DND-41 (cell line): ENCODE data around the gene EFCC1.

Experiments used
- ATAC-seq: fragments of 200-7000 bp; cut with Tn5 transposase; 3 replicates; pipeline ENCODE4 v1.9.1; 2021; ENCODE audit warnings: low read depth; ENCODE audit not compliant: insufficient read depth
- DNase-seq: peaks from one replicate; pipeline ENCODE4 v3.0.0-alpha.2; 2020
- H2AFZ ChIP-seq: 2 replicates; pipeline ENCODE4 v1.6.0; 2012; ENCODE audit warnings: low read depth, low read length
- H3K27ac ChIP-seq: 2 replicates; pipeline ENCODE4 v1.5.1; 2012; ENCODE audit warnings: low read length, inconsistent platforms
- H3K27me3 ChIP-seq: fragments of 200-600 bp; sonication (generic); 2 replicates; pipeline ENCODE4 v1.6.0; 2012; ENCODE audit warnings: low read length, mild to moderate bottlenecking, inconsistent platforms; ENCODE audit not compliant: insufficient read depth, poor library complexity
- H3K36me3 ChIP-seq: 2 replicates; pipeline ENCODE4 v1.5.1; 2012; ENCODE audit warnings: low read length, inconsistent platforms; ENCODE audit not compliant: insufficient read depth
- H3K4me1 ChIP-seq: 2 replicates; pipeline ENCODE4 v1.5.1; 2012; ENCODE audit warnings: mild to moderate bottlenecking, low read length; ENCODE audit not compliant: insufficient read depth
- H3K4me2 ChIP-seq: 2 replicates; pipeline ENCODE4 v1.6.0; 2012; ENCODE audit warnings: mild to moderate bottlenecking, moderate library complexity, low read length, inconsistent platforms; ENCODE audit not compliant: insufficient read depth
- H3K4me3 ChIP-seq, 2 experiments: fragments of 200-600 bp in 1 of 2; shearing (Covaris generic) in 1 of 2; 2 replicates each; pipeline ENCODE4 v1.5.1; 2012 to 2016; ENCODE audit warnings: inconsistent platforms in 2 of 2, low read length in 2 of 2, mild to moderate bottlenecking in 2 of 2, low read depth in 1 of 2, moderate library complexity in 1 of 2
- H3K79me2 ChIP-seq: 2 replicates; pipeline ENCODE4 v1.6.0; 2012; ENCODE audit warnings: low read length, inconsistent platforms; ENCODE audit not compliant: insufficient read depth
- H3K9ac ChIP-seq: 2 replicates; pipeline ENCODE4 v1.6.0; 2012; ENCODE audit warnings: low read depth, mild to moderate bottlenecking, inconsistent platforms, low read length, moderate library complexity
- H3K9me3 ChIP-seq: 2 replicates; pipeline ENCODE4 v1.5.1; 2012; ENCODE audit warnings: low read length, moderate library complexity, mild to moderate bottlenecking, inconsistent platforms; ENCODE audit not compliant: insufficient read depth, severe bottlenecking
- H4K20me1 ChIP-seq: 2 replicates; pipeline ENCODE4 v1.6.0; 2012; ENCODE audit warnings: low read length; ENCODE audit not compliant: insufficient read depth
- EZH2 ChIP-seq: IDR thresholded peaks from 3 replicates; pipeline ENCODE4 v1.6.1; 2012; ENCODE audit warnings: borderline replicate concordance, low read depth, mild to moderate bottlenecking, moderate library complexity, low read length, inconsistent platforms; ENCODE audit not compliant: severe bottlenecking
- TF ChIP-seq, protein P1 (sequence below): IDR thresholded peaks from 2 replicates; pipeline ENCODE4 v1.5.1; 2012; ENCODE audit warnings: borderline replicate concordance, low read length, moderate library complexity, mild to moderate bottlenecking; ENCODE audit not compliant: poor library complexity, severe bottlenecking; ENCODE audit errors: extremely low read depth

Gene EFCC1

DNA sequence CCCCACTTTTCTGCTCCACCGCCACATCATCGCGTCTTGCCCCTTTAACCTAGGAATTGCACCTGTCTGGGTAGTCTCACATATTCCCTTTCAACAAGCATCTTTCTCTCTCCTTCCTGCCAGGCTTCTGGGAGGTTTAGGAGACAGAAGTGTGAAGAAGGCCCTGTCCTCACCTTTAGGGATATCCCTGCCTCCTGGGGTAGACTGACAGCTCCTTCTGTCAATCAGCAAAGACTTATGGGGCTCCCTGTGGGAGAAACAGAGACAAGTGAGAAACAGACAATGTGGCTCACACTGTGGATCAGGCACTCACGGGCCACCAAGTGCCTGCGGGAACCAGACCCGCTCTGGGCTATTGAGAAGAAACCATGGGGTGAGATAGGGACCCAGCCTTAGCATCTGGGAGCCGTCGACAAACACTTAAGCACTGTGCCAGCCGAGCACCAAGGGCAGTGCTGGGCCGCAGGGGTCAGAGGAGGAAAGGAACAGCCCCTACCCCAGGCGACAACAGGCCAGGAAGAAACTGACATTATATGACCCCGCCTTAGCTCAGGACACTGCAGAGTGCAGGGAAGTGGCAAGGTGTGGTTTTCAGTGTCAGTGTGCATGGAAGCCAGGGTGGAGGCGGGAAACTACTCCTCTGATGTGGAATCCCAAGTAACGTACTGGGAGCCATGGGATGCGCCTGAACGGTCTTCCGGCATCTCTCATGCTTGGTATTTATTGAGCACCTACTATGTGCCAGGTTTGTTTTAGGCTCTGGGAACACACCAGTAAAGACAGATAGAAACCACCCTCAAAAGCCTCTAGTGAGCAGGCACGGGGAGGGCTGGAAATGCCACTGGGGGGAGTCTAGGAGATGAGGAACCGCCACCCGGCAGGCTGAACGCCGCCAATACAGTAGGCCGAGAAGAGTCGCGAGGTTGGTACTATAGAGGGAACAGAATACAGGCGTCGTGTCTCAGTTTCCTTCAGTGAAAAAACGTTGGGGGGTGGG is 1.8 kb downstream of the EFCC1 start:
- Histone ChIP-seq H2AFZ (no peak overlapping the region), H3K9ac (no peak overlapping the region), H3K9me3 (no peaks in the 10 kb centered on the region), H3K36me3 (no peaks in the 10 kb centered on the region), H4K20me1 (no peaks in the 10 kb centered on the region), H3K4me1 (peaks cover 36% of the 10 kb centered on the region), H3K4me3 (no peak overlapping the region), H3K27ac (no peak overlapping the region), H3K4me2 (no peak overlapping the region), H3K27me3 (no peaks in the 10 kb centered on the region), H3K79me2 (no peaks in the 10 kb centered on the region)
- DNase-seq (no peak), ATAC-seq (no peak)
- TF ChIP-seq, protein P1, sequence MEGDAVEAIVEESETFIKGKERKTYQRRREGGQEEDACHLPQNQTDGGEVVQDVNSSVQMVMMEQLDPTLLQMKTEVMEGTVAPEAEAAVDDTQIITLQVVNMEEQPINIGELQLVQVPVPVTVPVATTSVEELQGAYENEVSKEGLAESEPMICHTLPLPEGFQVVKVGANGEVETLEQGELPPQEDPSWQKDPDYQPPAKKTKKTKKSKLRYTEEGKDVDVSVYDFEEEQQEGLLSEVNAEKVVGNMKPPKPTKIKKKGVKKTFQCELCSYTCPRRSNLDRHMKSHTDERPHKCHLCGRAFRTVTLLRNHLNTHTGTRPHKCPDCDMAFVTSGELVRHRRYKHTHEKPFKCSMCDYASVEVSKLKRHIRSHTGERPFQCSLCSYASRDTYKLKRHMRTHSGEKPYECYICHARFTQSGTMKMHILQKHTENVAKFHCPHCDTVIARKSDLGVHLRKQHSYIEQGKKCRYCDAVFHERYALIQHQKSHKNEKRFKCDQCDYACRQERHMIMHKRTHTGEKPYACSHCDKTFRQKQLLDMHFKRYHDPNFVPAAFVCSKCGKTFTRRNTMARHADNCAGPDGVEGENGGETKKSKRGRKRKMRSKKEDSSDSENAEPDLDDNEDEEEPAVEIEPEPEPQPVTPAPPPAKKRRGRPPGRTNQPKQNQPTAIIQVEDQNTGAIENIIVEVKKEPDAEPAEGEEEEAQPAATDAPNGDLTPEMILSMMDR = no peak
- no peak for TF ChIP-seq EZH2

DNA sequence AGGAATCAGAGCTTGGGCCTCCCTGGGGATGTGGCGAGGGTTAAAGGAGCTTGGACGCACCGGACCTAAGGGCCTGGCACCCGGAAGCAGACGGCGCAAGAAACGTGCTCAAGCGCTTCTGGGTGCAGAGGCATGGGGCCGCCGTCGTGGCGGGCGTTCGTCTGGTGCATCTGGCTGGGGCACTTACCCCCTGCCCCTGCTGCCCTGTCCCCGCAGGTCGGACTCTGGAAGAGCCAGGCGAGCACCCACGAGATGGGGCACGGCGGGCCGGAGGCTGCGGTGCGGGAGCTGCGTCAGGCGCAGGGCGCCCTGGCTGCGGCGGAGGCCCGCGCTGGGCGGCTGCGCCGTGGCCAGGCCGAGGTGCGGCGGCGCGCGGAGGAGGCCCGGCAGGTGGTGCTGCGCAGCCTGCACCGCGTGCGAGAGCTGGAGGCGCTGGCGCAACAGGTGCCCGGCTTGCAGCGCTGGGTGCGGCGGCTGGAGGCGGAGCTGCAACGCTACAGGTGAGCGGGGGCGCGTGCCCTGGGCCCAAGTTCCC is 2.5 kb downstream of the EFCC1 start:
- Histone ChIP-seq H3K79me2 (no peaks in the 10 kb centered on the region), H3K27me3 (no peaks in the 10 kb centered on the region), H2AFZ (no peak overlapping the region), H4K20me1 (no peaks in the 10 kb centered on the region), H3K27ac (no peak overlapping the region), H3K9me3 (no peaks in the 10 kb centered on the region), H3K4me1 (peaks cover 28% of the 10 kb centered on the region), H3K9ac (no peak overlapping the region), H3K4me2 (no peak overlapping the region), H3K36me3 (no peaks in the 10 kb centered on the region), H3K4me3 (no peak overlapping the region)
- DNase-seq = no peak
- no peak for ATAC-seq
- TF ChIP-seq, protein P1 = no peak
- TF ChIP-seq EZH2 = no peak

- H3K79me2 ChIP-seq = no peaks in the 10 kb centered on the region
- no peaks in the 10 kb centered on the region for H3K36me3 ChIP-seq
- no peak overlapping the region for H3K4me3 ChIP-seq
- no peaks in the 10 kb centered on the region for H4K20me1 ChIP-seq
- no peak for ATAC-seq
- no peaks in the 10 kb centered on the region for H3K9me3 ChIP-seq
- no peak overlapping the region for H2AFZ ChIP-seq
- no peak overlapping the region for H3K4me2 ChIP-seq
- peaks cover 17% of the 10 kb centered on the region for H3K4me1 ChIP-seq
- no peak overlapping the region for H3K9ac ChIP-seq
- H3K27ac ChIP-seq = no peak overlapping the region
- H3K27me3 ChIP-seq = no peaks in the 10 kb centered on the region
- no peak for DNase-seq
- TF ChIP-seq EZH2 = no peak
- TF ChIP-seq, protein P1 = no peak
Observed at GRCh38 chr3:129004639-129005295, 3.7 kb downstream of the EFCC1 start.
